Neural crest cell (in vitro differentiated cells): ENCODE results near the gene POLN. TPM values are rescaled to one million over a fixed set of nuclear protein-coding genes. Genes with fewer than 3 reads are reported as not detected.
"Not testable (repeated sequence)": the region's sequence is repeated elsewhere in the genome, so short reads cannot be mapped to it uniquely, and the experiment has no call there.

Source experiments
- DNase-seq: peaks from one replicate; pipeline ENCODE4 v3.0.0; 2021; ENCODE audit warnings: low read depth, mixed read lengths, low spot score
- H3K27ac Mint-ChIP-seq: one replicate; pipeline ENCODE4 v1.8.0; 2021; ENCODE audit warnings: mild to moderate bottlenecking, mixed read lengths; ENCODE audit not compliant: unreplicated experiment
- H3K27me3 Mint-ChIP-seq: 2 replicates; pipeline ENCODE4 v1.8.0; 2021; ENCODE audit warnings: low read depth, mild to moderate bottlenecking, mixed read lengths
- H3K36me3 Mint-ChIP-seq: 2 replicates; pipeline ENCODE4 v1.8.0; 2021; ENCODE audit warnings: low read depth, mild to moderate bottlenecking, mixed read lengths
- H3K4me1 Mint-ChIP-seq: 2 replicates; pipeline ENCODE4 v1.8.0; 2021; ENCODE audit warnings: mixed read lengths
- H3K4me3 Mint-ChIP-seq: one replicate; pipeline ENCODE4 v1.8.0; 2021; ENCODE audit warnings: mild to moderate bottlenecking, mixed read lengths
- H3K9me3 Mint-ChIP-seq: 2 replicates; pipeline ENCODE4 v1.8.0; 2021; ENCODE audit warnings: mixed read lengths
- total RNA-seq: library from RNA; stranded (reverse); gene quantifications from 2 replicates; pipeline ENCODE4 v1.2.1, GENCODE V29; 2021
- TF ChIP-seq, protein P1 (sequence below): fragments of 200-600 bp; sonication (generic); conservative IDR thresholded peaks from 2 replicates; pipeline ENCODE4 v1.5.0; 2021; ENCODE audit warnings: antibody characterized with exemption, mild to moderate bottlenecking

POLN gene
- total RNA-seq, 1 donor from 2014 or later: 5.6 TPM

GRCh38 chr4:2276581-2277325 is 34.8 kb upstream of the POLN start:
- H3K27me3 Mint-ChIP-seq: no peaks in the 10 kb centered on the region
- no peak overlapping the region for H3K4me3 Mint-ChIP-seq
- no peaks in the 10 kb centered on the region for H3K4me1 Mint-ChIP-seq
- H3K9me3 Mint-ChIP-seq: no peaks in the 10 kb centered on the region
- TF ChIP-seq, protein P1, sequence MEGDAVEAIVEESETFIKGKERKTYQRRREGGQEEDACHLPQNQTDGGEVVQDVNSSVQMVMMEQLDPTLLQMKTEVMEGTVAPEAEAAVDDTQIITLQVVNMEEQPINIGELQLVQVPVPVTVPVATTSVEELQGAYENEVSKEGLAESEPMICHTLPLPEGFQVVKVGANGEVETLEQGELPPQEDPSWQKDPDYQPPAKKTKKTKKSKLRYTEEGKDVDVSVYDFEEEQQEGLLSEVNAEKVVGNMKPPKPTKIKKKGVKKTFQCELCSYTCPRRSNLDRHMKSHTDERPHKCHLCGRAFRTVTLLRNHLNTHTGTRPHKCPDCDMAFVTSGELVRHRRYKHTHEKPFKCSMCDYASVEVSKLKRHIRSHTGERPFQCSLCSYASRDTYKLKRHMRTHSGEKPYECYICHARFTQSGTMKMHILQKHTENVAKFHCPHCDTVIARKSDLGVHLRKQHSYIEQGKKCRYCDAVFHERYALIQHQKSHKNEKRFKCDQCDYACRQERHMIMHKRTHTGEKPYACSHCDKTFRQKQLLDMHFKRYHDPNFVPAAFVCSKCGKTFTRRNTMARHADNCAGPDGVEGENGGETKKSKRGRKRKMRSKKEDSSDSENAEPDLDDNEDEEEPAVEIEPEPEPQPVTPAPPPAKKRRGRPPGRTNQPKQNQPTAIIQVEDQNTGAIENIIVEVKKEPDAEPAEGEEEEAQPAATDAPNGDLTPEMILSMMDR: no peak
- no peak for DNase-seq
- no peak overlapping the region for H3K27ac Mint-ChIP-seq
- no peaks in the 10 kb centered on the region for H3K36me3 Mint-ChIP-seq

GRCh38 chr4:2275546-2276251 is 33.8 kb upstream of the POLN start:
- Mint-ChIP-seq H3K36me3 (no peaks in the 10 kb centered on the region), H3K4me1 (no peaks in the 10 kb centered on the region), H3K9me3 (no peaks in the 10 kb centered on the region), H3K27me3 (no peaks in the 10 kb centered on the region), H3K4me3 (no peak overlapping the region), H3K27ac (no peak overlapping the region)
- no peak for DNase-seq
- TF ChIP-seq, protein P1: no peak

DNA sequence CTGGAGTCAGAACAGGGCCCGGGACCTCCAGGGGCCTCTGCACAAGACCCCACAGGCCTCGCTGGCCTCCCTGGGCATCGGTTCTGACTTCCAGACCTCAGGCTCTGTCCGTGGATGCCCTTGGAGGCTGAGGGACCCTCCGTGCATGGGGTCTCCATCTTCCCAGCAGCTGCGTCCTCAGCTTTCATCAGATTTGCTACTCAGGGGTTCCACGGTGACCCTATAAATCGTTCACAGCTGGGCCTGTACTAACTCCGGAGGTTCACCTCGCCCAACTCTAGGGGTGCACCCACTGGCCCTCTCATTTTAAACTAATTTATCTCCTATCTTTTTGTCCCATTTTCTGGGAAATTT is 33.1 kb upstream of the POLN start:
- H3K4me1 Mint-ChIP-seq, H3K27me3 Mint-ChIP-seq, H3K36me3 Mint-ChIP-seq, H3K9me3 Mint-ChIP-seq, H3K27ac Mint-ChIP-seq, H3K4me3 Mint-ChIP-seq, DNase-seq: not testable (repeated sequence)

DNA sequence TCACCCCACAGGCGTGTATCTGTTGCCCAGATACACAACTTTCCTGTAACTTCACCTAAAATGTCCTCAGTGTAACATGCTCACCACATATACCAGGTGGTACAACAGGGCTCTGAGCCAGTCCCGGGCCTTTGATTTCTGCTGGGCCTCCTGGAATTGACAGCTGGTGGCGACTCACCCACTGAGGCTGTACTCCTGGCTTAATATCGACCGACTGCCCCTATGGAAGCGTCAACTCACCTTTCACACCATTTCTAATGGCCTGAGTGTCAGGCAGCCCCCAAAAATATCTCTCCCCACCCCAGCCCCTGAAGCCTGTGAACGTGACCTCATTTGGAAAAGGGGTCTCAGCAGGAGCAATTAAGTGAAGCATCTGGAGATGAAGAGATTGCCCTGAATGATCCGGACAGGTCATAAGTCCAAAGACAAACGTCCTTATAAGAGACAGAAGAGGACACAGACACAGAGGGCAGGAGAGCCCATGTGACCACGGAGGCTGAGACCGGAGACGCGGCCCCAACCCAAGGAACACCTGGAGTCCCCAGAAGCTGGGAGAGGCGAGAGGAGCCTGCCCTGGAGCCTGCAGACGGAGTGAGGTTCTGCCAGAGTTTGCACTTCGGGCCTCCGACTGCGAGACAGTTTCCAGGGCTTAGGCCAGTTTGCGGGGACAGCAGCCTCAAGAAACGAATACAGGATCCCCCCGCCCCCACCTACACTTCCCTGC is 32.6 kb upstream of the POLN start:
- no peak for DNase-seq
- TF ChIP-seq, protein P1: no peak
- Mint-ChIP-seq H3K9me3 (no peaks in the 10 kb centered on the region), H3K4me1 (no peaks in the 10 kb centered on the region), H3K27ac (no peak overlapping the region), H3K4me3 (no peak overlapping the region), H3K36me3 (no peaks in the 10 kb centered on the region), H3K27me3 (no peaks in the 10 kb centered on the region)

- DNase-seq: no peak
- Mint-ChIP-seq H3K4me1 (no peaks in the 10 kb centered on the region), H3K4me3 (no peak overlapping the region), H3K27me3 (no peaks in the 10 kb centered on the region), H3K36me3 (no peaks in the 10 kb centered on the region), H3K9me3 (no peaks in the 10 kb centered on the region), H3K27ac (no peak overlapping the region)
- TF ChIP-seq, protein P1: no peak
Observed at GRCh38 chr4:2273657-2274319, 31.9 kb upstream of the POLN start.
